Endothelial cell of umbilical vein (primary cell): ENCODE data around the gene NME7. TPM values are rescaled to one million over a fixed set of nuclear protein-coding genes. Genes with fewer than 3 reads are reported as not detected.
"Not testable (repeated sequence)": the region's sequence is repeated elsewhere in the genome, so short reads cannot be mapped to it uniquely, and the experiment has no call there.

Experiments
- BruUV-seq: library from RNA; stranded (reverse); fragments of 400-500 nt; replicated peaks from 2 replicates; lab custom pipeline; 2021; lab: Mats Ljungman, UMichigan
- CTCF ChIA-PET: fragments of 300-600, 350-600 bp; sonication (Branson Sonifier 250); formaldehyde crosslinking; loops from one replicate; lab custom pipeline; 2021; ENCODE audit warnings: antibody characterized with exemption, inconsistent platforms; lab: Charles Lee
- POLR2A ChIA-PET: fragments of 300-600, 350-600 bp; sonication (Branson Sonifier 250); formaldehyde crosslinking; loops from one replicate; lab custom pipeline; 2021; ENCODE audit warnings: antibody characterized with exemption, inconsistent platforms; lab: Charles Lee
- DNase-seq: peaks from one replicate; pipeline ENCODE4 v3.0.0-alpha.2; 2011; ENCODE audit warnings: low read depth, low spot score
- FAIRE-seq: peaks from 2 replicates; lab custom pipeline; 2011; peaks lifted over from hg19 to GRCh38; lab: Jason Lieb, UNC
- H2AFZ ChIP-seq: 2 replicates; pipeline ENCODE4 v1.6.0; 2012; ENCODE audit warnings: low read depth, low read length, control low read depth, inconsistent platforms
- H3K27ac ChIP-seq: 2 replicates; pipeline ENCODE4 v1.5.1; 2011; ENCODE audit warnings: low read depth, mild to moderate bottlenecking, control low read depth, low read length, moderate library complexity; ENCODE audit not compliant: insufficient read depth
- H3K27me3 ChIP-seq, 2 experiments: 2 replicates each; pipeline versions ENCODE4 v1.6.0 to v1.6.1; 2011; ENCODE audit warnings: low read length in 2 of 2, mixed read lengths in 1 of 2; ENCODE audit not compliant: control insufficient read depth in 2 of 2, insufficient read depth in 2 of 2
- H3K36me3 ChIP-seq, 2 experiments: 2 replicates in 1 of 2; 3 replicates in 1 of 2; pipeline ENCODE4 v1.5.1; 2011; ENCODE audit warnings: low read length in 2 of 2, mild to moderate bottlenecking in 1 of 2, moderate library complexity in 1 of 2; ENCODE audit not compliant: control insufficient read depth in 2 of 2, insufficient read depth in 2 of 2; ENCODE audit errors: extremely low read depth in 1 of 2
- H3K4me1 ChIP-seq: 3 replicates; pipeline ENCODE4 v1.5.1; 2011; ENCODE audit warnings: mild to moderate bottlenecking, low read length; ENCODE audit not compliant: control insufficient read depth, insufficient read depth; ENCODE audit errors: extremely low read depth
- H3K4me2 ChIP-seq: 2 replicates; pipeline ENCODE4 v1.6.1; 2011; ENCODE audit warnings: low read length, control low read depth, mixed read lengths; ENCODE audit not compliant: insufficient read depth
- H3K4me3 ChIP-seq, 3 experiments: fragments of 200-600 bp in 1 of 3; sonication (generic), shearing (Covaris generic) in 1 of 3; replicated peaks in 1 of 3; 2 replicates each; pipeline ENCODE4 v1.5.1; 2011 to 2016; ENCODE audit warnings: control low read depth in 3 of 3, low read length in 3 of 3, mild to moderate bottlenecking in 2 of 3, inconsistent platforms in 1 of 3, low read depth in 1 of 3, moderate library complexity in 1 of 3; ENCODE audit not compliant: insufficient read depth in 1 of 3
- H3K79me2 ChIP-seq: 2 replicates; pipeline ENCODE4 v1.6.0; 2012; ENCODE audit warnings: low read length, inconsistent platforms; ENCODE audit not compliant: control insufficient read depth, insufficient read depth
- H3K9ac ChIP-seq: replicated peaks from 2 replicates; pipeline ENCODE3; 2011; ENCODE audit warnings: low read length, control low read depth; ENCODE audit not compliant: insufficient read depth; ENCODE audit errors: extremely low read depth
- H3K9me1 ChIP-seq: replicated peaks from 3 replicates; pipeline ENCODE4 v1.6.0; 2011; ENCODE audit warnings: mild to moderate bottlenecking, low read length; ENCODE audit not compliant: control insufficient read depth, insufficient read depth; ENCODE audit errors: extremely low read depth
- H3K9me3 ChIP-seq: replicated peaks from 2 replicates; pipeline ENCODE4 v1.5.1; 2012; ENCODE audit warnings: low read length, inconsistent platforms; ENCODE audit not compliant: control insufficient read depth, insufficient read depth
- H4K20me1 ChIP-seq: replicated peaks from 2 replicates; pipeline ENCODE3; 2011; ENCODE audit warnings: mild to moderate bottlenecking, low read length; ENCODE audit not compliant: control insufficient read depth, insufficient read depth; ENCODE audit errors: extremely low read depth
- EZH2 ChIP-seq: IDR thresholded peaks from 2 replicates; pipeline ENCODE4 v1.6.1; 2012; ENCODE audit warnings: borderline replicate concordance, low read depth, mild to moderate bottlenecking, moderate library complexity, low read length, inconsistent platforms; ENCODE audit not compliant: severe bottlenecking
- FOS ChIP-seq: IDR thresholded peaks from 2 replicates; pipeline ENCODE4 v1.6.1; 2011; ENCODE audit warnings: mild to moderate bottlenecking, low read length, moderate library complexity, borderline replicate concordance; ENCODE audit not compliant: insufficient read depth
- GATA2 ChIP-seq: IDR thresholded peaks from 2 replicates; pipeline ENCODE4 v1.7.0; 2011; ENCODE audit warnings: low read depth, mild to moderate bottlenecking, moderate library complexity, mixed read lengths, low read length; ENCODE audit not compliant: insufficient read length, insufficient read depth
- JUN ChIP-seq: IDR thresholded peaks from 2 replicates; pipeline ENCODE4 v1.6.1; 2011; ENCODE audit warnings: borderline replicate concordance, low read depth; ENCODE audit not compliant: insufficient read length, insufficient read depth
- MYC ChIP-seq: IDR thresholded peaks from one replicate; pipeline ENCODE4 v1.6.1; 2011; ENCODE audit warnings: mild to moderate bottlenecking, low read depth, low read length
- POLR2A ChIP-seq: IDR thresholded peaks from 2 replicates; pipeline ENCODE4 v1.6.1; 2012; ENCODE audit warnings: low read depth, mild to moderate bottlenecking, control low read depth, low read length
- POLR2AphosphoS5 ChIP-seq: IDR thresholded peaks from 2 replicates; pipeline ENCODE4 v1.6.1; 2012; ENCODE audit warnings: low read depth, mild to moderate bottlenecking, control low read depth, low read length, moderate library complexity; ENCODE audit not compliant: insufficient read depth
- dilution Hi-C: fragments of 300-500 bp; cut with MboI; formaldehyde crosslinking; loops from one replicate; pipeline ENCODE4 v1.15.0; 2019; ENCODE audit warnings: low sequenced_read_pairs; ENCODE audit not compliant: extremely low pct_ligation_motif_present
- intact Hi-C: fragments of 100-400 bp; cut with micrococcal nuclease; formaldehyde crosslinking; loops from one replicate; pipeline ENCODE4 v1.10.0; 2022
- polyA plus RNA-seq, 4 experiments: library from polyadenylated mRNA; depleted of rRNA in 3 of 4; stranded (reverse) in 3 of 4; unstranded in 1 of 4; fragments of >200 nt; gene quantifications; 2 replicates each; pipeline versions ENCODE4 v1.2.1 to v1.2.3, GENCODE V29; 2011 to 2012; ENCODE audit warnings: missing spikeins in 1 of 4
- total RNA-seq: library from RNA; stranded (reverse); gene quantifications from 2 replicates; pipeline ENCODE4 v1.2.3, GENCODE V29; 2021
- TF ChIP-seq, protein P1 (sequence below), 2 donors: IDR thresholded peaks; 1 replicate in 1 of 2; 2 replicates in 1 of 2; pipeline ENCODE4 v1.5.1; 2011; ENCODE audit warnings: low read length in 2 of 2, mild to moderate bottlenecking in 2 of 2, moderate library complexity in 2 of 2, control low read depth in 1 of 2, inconsistent platforms in 1 of 2, low read depth in 1 of 2; ENCODE audit not compliant: insufficient read depth in 1 of 2; ENCODE audit errors: extremely low read depth in 1 of 2
- TF ChIP-seq, protein P2 (sequence below): IDR thresholded peaks from 2 replicates; pipeline ENCODE4 v1.6.1; 2011; ENCODE audit not compliant: insufficient read depth, insufficient read length

The NME7 gene
- total and polyA plus RNA-seq, 2 donors (not counting 3 experiments of a cell fraction or from before 2014, with no cell fraction given), result 16.5 to 25.3 TPM

DNA sequence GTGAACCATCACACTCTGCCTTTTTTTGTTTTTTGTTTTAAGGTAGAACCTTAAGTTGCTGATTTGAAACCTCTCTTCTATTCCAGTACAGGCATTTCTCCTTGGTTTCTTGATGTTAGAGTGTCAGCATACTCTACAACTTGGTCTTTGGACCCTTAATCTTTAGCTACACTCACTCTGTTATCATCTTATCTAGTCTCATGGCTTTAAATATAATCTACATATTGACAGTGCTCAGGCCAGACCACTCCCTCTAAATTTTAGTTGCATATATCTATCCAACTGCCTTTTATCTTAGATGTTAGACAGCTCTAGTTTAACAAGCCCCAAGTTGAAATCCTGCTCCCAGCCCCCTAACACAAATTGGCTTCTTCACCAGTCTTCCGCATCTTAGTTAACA lies 22.1 kb downstream of the NME7 start:
- Histone ChIP-seq H3K27me3 (no peaks in the 10 kb centered on the region), H3K27ac (no peak overlapping the region), H3K9me1 (no peaks in the 10 kb centered on the region), H3K9ac (no peak overlapping the region), H4K20me1 (no peaks in the 10 kb centered on the region), H3K4me3 (no peak overlapping the region), H3K36me3 (no peaks in the 10 kb centered on the region), H3K9me3 (no peaks in the 10 kb centered on the region), H2AFZ (no peak overlapping the region), H3K79me2 (peaks cover 1% of the 10 kb centered on the region), H3K4me1 (no peaks in the 10 kb centered on the region), H3K4me2 (no peak overlapping the region)
- FAIRE-seq (no peak), DNase-seq (no peak)
- CTCF ChIA-PET, result interaction anchor here (1.0 to 8.7 kb wide), 2 partner anchors 708 to 742 kb away, joined by 4 to 282 read pairs; no protein-coding TSS in a partner anchor
- intact Hi-C loops (loop anchor here (5.0 kb wide), 2 partner anchors 308 to 1003 kb away; no protein-coding TSS in a partner anchor), dilution Hi-C loops (no loop called here)
- POLR2A ChIA-PET, result no interaction called here
- TF ChIP-seq, protein P1, sequence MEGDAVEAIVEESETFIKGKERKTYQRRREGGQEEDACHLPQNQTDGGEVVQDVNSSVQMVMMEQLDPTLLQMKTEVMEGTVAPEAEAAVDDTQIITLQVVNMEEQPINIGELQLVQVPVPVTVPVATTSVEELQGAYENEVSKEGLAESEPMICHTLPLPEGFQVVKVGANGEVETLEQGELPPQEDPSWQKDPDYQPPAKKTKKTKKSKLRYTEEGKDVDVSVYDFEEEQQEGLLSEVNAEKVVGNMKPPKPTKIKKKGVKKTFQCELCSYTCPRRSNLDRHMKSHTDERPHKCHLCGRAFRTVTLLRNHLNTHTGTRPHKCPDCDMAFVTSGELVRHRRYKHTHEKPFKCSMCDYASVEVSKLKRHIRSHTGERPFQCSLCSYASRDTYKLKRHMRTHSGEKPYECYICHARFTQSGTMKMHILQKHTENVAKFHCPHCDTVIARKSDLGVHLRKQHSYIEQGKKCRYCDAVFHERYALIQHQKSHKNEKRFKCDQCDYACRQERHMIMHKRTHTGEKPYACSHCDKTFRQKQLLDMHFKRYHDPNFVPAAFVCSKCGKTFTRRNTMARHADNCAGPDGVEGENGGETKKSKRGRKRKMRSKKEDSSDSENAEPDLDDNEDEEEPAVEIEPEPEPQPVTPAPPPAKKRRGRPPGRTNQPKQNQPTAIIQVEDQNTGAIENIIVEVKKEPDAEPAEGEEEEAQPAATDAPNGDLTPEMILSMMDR (IDR thresholded peaks at IDR 0.05; ENCODE audit: extremely low read depth in 1 of 2, insufficient read depth in 1 of 2, low read depth in 1 of 2, low read length in 2 of 2), result no peak
- TF ChIP-seq POLR2A, result no peak
- no peak for TF ChIP-seq FOS
- TF ChIP-seq EZH2, result no peak
- TF ChIP-seq GATA2, result no peak
- TF ChIP-seq, protein P2, sequence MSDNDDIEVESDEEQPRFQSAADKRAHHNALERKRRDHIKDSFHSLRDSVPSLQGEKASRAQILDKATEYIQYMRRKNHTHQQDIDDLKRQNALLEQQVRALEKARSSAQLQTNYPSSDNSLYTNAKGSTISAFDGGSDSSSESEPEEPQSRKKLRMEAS, result no peak
- TF ChIP-seq POLR2AphosphoS5, result no peak
- TF ChIP-seq JUN, result no peak
- no peak for TF ChIP-seq MYC
- no TSS peak for BruUV-seq

DNA sequence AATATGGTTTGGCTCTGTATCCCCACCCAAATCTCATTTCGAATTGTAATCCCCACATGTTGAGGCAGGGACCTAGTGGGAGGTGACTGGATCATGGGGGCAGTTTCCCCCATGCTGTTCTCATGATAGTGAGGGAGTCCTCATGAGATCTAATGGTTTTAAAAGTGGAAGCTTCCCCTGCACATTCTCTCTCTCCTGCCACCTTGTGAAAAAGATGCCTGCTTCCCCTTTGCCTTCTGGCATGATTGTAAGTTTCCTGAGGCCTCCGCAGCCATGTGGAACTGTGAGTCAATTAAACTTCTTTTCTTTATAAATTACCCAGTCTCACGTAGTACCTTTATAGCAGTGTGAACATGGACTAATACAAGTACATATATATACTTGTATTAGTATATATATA lies 25.5 kb downstream of the NME7 start:
- H2AFZ ChIP-seq, H3K4me3 ChIP-seq, H4K20me1 ChIP-seq, H3K4me2 ChIP-seq, H3K9me3 ChIP-seq, DNase-seq, FAIRE-seq, H3K9ac ChIP-seq, dilution Hi-C loops, BruUV-seq, H3K36me3 ChIP-seq, H3K79me2 ChIP-seq, H3K27ac ChIP-seq, POLR2A ChIA-PET, CTCF ChIA-PET, H3K4me1 ChIP-seq, H3K9me1 ChIP-seq, H3K27me3 ChIP-seq, intact Hi-C loops: not testable (repeated sequence)
